OCI-LY1 (cell line): Measurements from ENCODE around the gene PRAC1.

Experiments
- EZH2 ChIP-seq: fragments of 200-600 bp; sonication (generic), shearing (Covaris generic); IDR thresholded peaks from 2 replicates; pipeline ENCODE4 v1.8.0; 2017; ENCODE audit warnings: borderline replicate concordance, mixed run types, mild to moderate bottlenecking, antibody characterized with exemption, low read length, moderate library complexity, mixed read lengths
- TF ChIP-seq, protein P1 (sequence below): fragments of 200-600 bp; sonication (generic), shearing (Covaris generic); IDR thresholded peaks from 2 replicates; pipeline ENCODE4 v1.5.1; 2017; ENCODE audit warnings: mild to moderate bottlenecking, antibody characterized with exemption, low read length, moderate library complexity, mixed read lengths

GRCh38 chr17:48728232-48729231 lies 6.2 kb upstream of the PRAC1 start, which contains the start of gene HOXB13:
- TF ChIP-seq, protein P1, sequence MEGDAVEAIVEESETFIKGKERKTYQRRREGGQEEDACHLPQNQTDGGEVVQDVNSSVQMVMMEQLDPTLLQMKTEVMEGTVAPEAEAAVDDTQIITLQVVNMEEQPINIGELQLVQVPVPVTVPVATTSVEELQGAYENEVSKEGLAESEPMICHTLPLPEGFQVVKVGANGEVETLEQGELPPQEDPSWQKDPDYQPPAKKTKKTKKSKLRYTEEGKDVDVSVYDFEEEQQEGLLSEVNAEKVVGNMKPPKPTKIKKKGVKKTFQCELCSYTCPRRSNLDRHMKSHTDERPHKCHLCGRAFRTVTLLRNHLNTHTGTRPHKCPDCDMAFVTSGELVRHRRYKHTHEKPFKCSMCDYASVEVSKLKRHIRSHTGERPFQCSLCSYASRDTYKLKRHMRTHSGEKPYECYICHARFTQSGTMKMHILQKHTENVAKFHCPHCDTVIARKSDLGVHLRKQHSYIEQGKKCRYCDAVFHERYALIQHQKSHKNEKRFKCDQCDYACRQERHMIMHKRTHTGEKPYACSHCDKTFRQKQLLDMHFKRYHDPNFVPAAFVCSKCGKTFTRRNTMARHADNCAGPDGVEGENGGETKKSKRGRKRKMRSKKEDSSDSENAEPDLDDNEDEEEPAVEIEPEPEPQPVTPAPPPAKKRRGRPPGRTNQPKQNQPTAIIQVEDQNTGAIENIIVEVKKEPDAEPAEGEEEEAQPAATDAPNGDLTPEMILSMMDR, result no peak
- TF ChIP-seq EZH2, result no peak
